HG03521 (cell line): ENCODE data around the gene FAM24B.
"Not testable (repeated sequence)": the region's sequence is repeated elsewhere in the genome, so short reads cannot be mapped to it uniquely, and the experiment has no call there.

Experiments
- ATAC-seq: cut with Tn5 transposase; IDR thresholded peaks from one replicate; pipeline ENCODE4 v1.9.1; 2021; ENCODE audit warnings: mild to moderate bottlenecking, moderate library complexity; ENCODE audit not compliant: unreplicated experiment

The FAM24B gene

DNA sequence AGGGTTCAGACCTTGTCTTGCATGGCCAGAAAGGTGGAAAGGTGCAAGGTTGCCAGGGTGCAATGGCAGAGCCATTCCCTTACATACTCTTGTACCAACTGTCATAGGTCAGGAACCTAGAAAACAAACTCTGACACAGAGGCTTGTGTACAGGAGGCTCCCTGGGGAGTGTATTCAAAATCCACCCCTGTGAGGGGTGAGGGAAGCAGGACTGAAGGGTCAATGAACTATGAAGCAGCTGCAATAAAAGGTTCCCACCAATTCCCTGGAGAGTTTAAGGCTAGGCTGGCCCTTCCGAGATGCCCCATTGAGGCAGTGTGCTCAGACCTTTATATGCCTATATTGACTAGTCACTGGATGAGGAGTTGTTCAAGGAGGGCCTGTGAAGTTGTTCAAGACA, 19.9 kb downstream of the FAM24B start:
- no peak for ATAC-seq

DNA sequence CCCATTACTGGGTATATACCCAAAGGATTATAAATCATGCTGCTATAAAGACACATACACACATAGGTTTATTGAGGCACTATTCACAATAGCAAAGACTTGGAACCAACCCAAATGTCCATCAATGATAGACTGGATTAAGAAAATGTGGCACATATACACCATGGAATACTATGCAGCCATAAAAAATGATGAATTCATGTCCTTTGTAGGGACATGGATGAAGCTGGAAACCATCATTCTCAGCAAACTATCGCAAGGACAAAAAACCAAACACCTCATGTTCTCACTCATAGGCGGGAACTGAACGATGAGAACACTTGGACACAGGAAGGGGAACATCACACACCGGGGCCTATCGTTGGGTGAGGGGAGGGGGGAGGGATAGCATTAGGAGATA, 21.3 kb downstream of the FAM24B start:
- ATAC-seq, result not testable (repeated sequence)

DNA sequence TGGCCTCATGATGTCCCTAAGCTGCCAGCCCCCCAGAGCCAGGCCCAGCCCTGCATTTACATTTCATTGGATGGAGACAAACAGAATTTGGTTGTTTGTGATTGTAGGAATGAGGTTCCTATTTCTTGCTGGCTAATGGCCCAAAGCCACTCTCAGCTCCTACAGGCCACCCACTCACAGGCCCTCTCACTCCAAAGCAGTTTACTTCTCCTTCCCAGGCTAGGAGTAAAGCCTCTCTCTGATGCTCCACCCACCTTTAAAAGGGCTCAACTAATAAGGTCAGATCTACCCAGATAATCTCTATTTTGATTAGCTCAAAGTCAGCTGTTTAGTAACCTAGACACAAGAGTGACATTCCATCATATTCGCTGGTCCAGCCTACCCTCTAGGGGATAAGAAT, 22.5 kb downstream of the FAM24B start:
- no peak for ATAC-seq

DNA sequence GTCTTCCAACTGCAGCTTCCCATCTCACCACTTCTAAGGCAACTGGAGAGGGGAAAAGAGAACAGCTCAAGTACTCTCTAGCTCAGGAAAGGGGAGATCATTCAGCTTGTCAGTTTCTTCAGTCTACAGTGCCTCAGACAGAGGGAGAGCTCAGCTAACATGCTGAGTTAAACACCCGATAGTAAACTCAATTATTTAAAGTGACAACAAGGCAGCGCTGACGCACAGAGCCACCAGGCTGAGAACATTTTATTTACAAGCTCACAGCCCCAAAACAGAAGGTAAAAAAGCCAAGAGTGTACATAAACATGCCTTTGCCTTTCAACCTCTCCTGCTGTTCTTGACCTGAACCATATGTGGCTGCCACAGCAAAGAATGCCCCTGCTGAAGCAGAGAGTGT, 23.6 kb downstream of the FAM24B start:
- ATAC-seq, result no peak

DNA sequence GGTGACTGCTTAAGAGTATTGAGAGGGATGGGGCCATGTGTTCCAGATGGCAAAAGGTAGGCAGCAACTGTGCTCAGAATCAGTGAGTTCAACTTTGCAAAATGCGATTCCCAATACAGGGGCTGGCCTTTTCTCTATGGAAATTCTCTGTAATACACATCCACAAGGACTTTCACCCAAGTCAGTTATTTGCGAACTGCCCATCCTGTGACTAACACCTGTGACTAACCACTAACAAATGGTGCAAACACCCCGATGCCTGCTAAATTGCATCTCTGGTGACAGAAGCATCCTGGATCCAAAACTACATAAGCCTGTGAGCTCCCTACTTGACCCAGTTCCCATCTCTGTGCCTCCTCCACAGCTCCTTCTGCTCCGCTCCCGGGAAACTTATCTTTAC, 24.7 kb downstream of the FAM24B start:
- ATAC-seq, result no peak

DNA sequence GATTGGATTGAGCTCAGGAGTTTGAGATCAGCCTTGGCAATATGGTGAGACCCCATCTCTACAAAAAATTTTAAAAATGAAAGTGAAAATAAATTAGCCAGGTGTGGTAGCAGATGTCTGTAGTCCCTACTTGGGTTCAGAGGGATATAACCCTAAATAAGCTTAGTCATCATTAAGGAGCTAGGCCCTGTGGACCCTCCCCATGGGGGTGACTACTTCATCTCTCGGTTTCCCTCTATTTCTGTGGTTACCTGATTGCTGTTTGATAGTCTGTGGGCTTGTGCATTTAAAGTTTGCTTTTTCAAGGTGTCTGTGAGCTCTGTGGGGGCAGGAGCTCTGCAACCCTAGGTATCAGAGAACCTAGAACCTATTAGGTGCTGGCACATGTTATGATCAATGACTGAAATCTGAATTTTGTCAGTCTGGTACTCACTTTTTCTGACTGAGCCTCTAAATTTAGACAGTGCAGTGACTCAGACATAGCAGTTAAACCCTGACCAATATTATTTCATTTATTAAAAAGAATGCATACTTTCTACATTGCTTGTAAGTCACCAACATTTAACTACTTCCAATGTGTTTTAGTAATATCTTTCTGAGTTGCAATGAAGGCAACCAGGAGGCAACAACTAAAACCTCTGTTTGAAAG, 25.6 kb downstream of the FAM24B start:
- ATAC-seq, result no peak

DNA sequence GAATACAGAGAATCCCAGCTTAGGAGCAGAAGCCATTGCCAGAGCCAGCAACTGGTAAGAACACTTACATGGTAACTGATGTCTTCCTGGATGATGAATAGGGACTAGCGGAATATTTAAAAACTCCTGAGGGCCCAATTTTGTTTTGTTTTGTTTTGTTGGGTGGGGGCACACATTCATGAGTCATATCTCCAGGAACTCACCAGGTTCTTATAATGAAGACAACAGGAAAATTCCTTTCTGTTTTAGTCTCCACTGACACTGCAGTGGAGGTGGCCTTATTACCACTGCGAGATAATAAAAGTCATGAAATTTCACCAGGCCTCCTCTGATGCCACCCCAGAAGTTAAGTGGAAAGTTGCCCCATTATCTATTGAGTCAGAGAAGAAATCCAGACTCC, 27.1 kb downstream of the FAM24B start:
- ATAC-seq, result no peak

DNA sequence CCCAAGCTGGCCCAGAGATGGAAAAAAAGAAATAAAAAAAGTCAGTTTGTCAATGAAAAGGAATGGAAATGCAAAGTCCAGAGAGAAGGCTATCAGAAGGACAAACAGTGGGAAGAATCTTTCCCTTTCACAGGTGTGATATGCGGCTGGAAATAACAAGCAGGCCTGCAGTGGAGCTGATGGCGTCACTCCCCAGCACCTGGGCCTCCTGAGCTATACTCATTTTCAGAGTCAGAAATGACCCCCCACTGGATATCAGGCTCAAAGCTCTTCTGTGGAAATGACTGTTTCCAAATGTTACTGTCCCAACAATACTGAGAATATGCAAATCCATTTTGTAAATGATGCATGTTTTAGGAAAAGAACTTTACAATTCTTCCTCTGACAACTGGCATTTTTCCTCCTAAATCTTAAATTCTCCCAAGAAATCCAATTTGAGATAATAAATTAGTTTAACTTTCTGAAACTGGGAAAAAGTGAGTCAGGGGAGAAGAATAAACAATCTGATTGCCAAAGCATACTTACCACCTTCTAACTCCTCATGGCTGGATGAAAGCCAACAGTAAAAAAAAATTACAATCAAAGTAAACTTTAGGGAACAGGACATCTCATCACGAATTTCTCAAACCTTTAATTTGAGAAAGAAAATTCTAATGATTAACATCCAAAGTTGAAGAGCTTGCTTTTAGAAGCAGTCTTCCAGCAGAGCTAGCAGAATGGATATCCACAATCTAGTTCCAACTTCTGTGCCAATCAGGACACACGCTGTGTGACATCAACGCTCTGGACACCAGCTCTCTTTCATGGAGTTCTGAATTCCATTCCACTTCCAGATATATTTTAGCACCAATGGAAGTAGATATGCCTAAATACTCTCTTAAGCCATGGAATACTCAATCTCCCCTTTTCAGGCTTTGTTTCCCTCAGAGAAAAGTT, 28.4 kb downstream of the FAM24B start:
- ATAC-seq, result no peak

DNA sequence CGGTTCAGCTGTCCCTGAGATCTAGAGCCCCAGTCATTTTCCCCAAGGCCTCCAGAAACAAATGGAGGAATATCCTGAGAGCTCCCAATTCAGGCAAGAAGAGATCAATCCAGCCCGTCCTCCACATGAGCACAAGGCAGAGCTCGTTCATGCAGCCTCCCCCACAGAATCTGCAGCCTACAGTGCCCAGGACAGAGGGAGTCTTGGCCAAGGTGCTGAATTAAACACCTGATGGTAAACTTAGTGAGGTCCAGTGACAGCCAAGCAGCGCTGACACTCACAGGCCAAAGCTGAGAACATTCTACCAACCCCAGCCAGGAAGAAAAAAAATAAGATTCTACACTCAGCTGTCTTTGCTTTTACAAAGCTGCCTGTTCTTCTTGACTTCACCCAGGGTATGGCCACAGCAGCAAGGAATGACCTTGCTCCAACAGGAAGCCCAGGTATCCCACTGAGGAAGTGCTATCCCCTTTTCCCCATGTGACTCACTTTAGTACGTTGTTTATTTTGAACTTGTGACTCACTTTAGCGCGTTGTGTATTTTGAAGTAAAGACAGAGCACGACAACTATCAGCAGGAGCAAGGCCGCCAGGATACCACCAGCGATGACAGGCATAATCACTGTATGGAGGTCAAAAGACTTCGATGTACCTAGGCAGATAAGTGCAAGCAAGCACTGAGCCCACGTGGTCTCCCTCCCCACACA, 29.3 kb downstream of the FAM24B start:
- ATAC-seq, result no peak

DNA sequence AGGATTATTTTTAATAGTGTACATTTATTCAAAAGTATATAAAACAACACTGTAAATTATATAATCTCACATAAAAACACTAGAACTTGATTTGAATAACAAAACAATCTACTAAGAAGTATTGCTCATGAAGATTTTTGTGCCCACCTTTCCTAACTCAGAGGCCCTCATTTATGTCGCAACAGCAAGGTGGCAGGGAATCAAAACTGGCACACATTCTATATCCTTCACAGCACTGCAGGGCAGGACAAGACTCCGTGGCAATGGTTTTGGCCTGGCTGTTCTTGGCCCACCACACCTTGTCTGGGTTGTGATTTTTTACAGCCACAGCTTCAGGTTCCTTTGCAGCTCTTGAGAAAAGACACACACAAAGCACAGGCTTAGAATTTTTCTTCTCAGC, 30.3 kb downstream of the FAM24B start:
- no peak for ATAC-seq

DNA sequence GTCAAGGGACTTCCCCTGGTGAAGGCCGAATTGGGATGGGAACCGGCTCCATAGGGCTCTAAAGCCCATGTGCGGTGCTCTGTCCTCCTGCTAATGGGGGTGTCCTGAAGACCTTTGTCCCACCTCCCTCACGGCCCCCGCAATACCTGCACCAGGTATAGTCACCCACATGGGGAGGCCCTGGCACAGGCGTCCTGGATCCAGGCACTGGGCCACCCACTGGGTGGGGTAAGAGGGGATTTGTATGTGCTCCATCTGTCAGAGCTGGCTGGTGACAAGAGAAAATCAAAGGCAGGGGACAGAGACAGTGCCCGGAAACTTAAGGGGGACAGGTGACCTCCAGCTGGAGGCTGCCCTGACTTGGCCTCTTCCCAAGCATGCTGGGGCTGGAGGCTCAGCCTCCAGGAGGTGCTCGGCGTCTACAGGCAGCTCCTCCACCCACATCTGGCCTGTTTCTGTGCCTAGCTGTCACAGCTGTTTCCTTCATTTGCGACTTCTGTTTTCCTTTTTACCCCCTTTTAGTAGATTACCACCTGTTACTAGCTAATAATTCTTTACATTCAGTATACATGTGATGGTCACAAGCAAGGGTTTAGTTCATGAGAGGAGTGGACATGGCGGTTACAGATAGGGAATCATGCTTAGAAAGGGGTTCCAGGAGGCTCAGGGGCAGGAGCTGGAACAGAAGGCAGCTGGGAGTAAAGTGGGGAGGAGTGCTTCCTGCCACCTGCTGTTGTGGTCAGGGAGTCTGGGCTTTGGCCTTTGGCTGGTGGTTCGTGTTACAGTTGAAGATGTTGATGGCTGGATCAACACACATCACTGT, 31.4 kb downstream of the FAM24B start:
- no peak for ATAC-seq

DNA sequence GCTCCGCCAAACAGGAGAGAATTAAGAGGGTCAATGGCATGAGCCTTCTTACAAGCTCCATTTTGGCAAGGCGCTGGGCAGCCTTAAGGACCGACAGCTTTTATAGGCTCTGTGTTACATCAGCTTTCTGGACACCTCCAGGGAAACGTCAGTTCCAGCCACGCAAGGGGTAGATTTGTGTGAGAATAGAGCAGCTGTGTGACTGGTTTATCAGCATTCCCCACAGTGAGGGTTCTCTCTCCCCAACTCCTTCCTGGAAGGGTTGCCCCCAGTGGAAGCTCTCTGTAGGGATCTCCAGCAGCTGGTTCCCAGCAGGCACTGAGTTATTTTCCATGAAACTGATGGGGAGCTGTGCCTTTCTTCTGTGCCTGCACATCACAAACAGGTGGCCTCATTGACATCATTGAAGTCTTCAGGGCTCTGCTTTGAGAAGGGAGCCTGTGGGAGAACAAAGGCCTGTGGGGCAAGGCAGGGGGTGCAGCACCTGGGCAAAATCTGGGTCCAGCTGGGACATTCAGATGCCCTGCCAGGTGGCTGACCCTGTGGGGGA, 33.5 kb downstream of the FAM24B start, which contains the start of gene CUZD1:
Gene CUZD1 (minus strand): TSS at position 75 of the 550 bp plus-strand sequence. CDS start 14 bp downstream, at position 61.
- no peak for ATAC-seq

DNA sequence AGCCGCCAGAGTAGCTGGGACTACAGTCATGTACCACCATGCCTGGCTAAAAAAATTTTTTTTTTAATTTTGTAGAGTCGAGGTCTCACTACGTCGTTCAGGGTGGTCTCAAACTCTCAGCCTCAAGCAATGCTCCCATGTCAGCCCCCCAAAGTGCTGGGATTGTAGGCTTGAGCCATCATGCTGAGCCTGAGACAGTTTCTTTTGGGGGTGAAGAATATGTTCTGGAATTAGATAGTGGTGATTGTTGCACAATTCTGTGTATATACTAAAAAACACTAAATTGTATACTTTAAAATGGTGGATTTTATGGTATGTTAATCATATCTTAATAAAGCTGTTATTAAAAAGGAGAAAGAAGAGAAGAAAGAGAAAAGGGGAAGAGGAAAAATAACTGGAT, 35.2 kb downstream of the FAM24B start:
- ATAC-seq, result no peak

DNA sequence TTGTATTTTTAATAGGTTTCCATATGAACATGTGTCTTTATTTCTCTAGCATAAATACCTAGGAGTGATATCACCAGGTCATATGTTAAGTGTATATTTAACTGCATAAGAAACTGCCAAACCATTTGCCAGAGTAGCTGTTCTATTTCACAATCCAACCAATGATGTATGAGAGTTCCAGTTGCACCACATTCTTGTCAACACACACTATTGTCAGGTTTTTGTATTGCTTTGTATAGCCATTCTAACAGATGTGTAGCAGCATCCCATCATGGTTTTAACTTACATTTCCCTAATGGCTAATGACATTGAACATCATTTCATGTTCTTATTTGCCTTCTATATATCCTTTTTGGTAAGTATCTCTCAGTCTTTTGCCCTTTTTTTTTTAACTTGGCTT, 37.8 kb downstream of the FAM24B start:
- no peak for ATAC-seq

DNA sequence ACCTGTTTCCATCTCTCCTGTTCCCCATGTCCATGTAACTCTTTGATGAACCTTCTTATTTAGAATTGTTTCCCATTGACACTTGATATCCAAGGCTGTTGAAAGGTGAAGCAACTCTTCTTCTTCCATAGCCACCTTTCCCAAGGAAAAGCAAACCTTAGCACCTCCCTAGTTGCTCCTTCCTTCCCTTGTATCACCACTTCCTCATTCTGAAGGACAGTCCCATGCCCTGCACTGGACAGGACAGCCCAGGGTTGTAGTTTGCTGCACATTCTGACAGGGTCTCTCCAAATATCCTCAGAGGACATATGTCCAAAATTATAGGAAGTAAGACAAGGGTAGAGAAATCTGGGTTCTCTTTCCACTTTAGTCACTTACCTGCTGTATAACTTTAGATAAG, 39.9 kb downstream of the FAM24B start:
- no peak for ATAC-seq

DNA sequence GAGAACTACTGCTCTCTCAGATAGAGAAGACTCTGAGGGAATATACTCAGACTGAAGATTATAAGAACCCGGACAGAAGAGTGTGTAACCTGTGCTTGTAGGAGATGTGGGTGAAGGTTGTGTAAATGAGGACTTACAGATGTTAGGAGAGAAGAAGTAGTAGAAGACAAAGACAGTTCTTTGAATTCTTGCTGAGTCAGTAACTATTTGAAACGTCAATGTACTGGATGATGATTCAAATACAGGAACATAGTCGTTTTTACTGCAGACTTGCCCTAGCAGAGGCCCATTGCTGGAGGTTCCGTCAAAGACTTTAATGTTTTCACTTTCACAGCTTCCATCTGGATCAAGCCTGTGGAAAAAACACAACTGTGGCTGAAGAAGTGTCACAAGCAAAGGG, 40.5 kb downstream of the FAM24B start:
- no peak for ATAC-seq

DNA sequence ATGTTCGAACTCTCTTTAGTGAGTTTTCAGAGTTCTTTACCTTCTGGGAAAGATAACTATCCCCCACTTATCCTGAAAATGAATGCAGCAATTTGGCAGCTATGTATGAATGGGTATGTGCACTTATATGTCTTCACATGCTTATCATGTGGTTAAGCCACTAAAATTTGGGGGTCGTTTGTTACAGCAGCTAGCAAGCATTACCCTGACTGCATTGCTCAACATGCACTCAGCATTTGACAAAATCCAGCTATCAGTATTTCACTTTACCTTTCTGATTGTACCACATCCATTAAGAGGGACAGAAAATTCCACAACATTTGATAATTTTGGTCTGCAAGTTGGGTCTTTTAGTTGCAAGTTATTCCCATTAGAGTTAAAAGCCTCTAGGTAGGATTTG, 43.5 kb downstream of the FAM24B start:
- ATAC-seq, result no peak

DNA sequence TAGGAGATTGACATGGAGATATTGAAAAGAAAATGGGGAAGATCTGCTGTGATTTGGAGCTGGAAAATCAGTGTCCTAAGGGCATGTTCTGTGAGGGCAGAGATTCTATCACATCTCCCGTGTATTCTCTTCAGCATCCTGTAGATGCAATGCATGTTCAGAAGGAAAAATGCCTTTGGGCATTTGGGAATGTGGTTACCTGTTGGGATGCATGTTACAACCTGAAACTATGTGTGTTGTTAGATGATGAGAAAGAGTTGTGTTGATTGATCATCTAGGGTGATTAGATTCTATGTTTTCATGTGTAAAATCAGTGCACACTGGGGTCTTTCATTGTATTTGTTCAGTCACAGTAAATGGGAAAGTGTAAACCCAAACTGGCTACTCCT, 48.4 kb downstream of the FAM24B start:
- ATAC-seq, result no peak

DNA sequence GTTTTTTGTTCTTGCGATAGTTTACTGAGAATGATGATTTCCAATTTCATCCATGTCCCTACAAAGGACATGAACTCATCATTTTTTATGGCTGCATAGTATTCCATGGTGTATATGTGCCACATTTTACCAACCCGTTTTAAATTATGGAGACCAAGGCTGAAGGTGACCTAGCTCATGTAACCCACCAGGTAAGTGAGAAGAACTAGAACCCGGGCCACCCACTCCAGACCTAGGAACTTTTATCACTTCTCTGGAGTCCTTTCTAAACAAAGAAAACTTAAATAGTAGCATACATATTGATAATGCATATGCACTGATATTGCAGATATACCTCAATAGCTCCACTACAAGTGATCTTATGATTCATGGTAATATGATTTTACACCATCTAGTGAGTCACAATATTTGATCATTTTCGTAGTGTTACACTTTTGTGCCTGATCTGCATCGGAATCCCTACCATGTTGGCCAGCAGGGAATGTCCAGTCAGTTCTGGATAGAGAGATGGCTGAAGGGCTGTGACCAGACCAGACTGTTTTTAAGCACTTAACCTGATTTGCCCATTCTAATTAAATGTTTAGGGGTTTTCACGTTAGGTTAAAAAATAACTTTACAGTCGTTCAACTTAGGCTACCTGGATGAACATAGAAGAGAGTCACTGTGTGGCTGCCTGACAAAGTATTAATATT, 49.0 kb downstream of the FAM24B start:
- ATAC-seq, result no peak

DNA sequence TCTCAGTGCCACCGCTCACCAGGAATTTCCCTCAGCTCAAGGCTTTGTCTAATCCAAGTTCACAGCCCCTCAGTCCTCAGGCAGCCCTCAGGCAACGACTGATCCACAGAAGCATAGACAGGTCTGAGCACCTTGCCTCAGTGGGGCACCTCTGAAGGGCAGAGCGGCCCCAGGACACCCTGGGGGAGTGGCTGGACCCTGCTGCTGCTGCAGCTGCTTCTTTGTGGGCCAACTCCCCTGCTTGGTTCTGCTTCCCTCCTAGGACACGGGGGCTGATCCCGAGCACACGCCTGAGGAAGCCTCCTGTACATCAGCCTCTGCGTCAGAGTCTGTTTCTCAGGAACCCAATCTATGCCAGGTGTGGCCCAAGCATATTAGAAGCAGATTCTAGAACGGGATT, 49.9 kb downstream of the FAM24B start:
- ATAC-seq, result no peak
